ENCODE data around the gene SERTM1.

The SERTM1 gene

GRCh38 chr13:36673838-36674326 lies at the start of gene SERTM1:
TSS of gene SERTM1 (plus strand) at chr13:36674020. CDS start at chr13:36695079, 21,059 bp downstream.
- no peak for DNase-seq (ENCODE audit: low spot score)

DNA sequence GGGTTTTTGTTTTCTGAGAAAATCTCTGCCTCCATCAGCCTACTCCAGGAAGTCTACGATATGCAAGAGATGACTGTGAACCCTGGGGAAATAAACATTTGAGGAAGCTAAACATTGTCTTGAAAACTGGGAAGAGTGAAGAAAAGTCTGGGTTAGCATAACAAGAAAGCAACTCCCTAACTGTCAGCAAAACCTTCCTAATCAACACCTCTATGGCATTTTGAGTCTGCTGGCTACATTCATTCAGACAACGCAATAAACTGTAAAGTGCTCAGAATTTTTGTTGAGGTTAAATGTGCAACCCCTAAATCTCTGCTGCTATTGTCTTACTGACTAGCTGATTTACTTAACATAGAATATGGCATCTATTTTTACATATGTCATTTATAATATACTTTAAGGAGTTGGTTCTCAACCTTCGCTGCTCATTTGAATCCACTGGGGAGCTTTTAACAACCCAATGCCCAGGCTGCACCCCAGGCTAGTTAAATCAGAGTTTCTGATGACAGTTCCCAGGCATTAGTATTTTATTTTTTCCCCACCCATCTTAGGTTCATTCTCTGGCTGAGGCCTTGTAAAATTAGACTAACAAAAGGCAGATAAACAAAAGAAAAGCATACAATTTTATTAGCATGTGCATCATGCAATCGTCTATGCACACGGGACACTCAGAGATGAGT lies 45.3 kb upstream of the SERTM1 start:
- no peak for DNase-seq (ENCODE audit: low spot score)

DNA sequence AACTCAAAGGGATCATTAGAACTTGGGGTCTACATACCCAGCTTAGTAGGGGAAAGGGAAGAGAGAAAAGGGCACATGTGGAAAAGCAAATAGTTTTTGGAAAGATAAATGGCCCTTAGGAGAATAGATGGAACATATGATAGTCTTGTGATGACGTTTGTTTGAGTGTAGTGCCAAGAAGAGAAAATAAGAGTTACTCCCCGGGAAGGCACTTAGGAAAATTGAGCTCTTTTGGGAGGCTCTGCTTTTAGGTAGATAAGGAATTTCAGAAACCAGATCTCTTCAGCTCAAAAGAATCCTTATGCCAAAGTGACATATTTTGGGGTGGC lies 44.8 kb upstream of the SERTM1 start:
- DNase-seq (ENCODE audit: low spot score) = no peak

DNA sequence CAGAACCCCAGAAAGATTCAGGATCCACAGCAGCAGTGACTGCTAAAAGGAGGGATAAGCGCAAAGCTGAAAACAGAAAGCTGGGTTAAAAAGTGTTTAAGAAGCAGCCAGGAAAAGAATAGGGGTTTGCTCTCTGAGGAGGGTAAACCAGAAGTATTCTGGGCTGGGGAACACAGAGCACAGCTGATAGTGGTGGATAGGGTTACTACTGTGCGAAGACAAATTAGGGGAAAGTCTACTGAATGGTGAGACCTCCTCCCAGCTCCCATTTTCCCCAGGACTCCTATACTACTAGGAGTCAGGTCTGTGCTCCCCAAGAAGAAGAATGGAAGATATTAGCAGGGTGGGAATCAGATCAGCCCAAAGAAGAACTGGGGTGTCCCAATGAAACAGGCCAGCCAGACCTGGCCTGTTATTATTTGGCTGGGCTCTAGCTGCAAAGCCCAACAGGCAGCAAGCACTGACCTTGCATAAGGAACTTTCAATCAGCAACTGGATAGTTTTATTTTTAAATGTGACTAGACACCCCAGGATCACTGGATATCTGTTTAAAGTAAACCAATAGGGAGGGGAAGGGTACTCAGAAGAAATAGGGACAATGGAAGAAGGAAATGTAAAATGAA lies 43.5 kb upstream of the SERTM1 start:
- no peak for DNase-seq (ENCODE audit: low spot score)

DNA sequence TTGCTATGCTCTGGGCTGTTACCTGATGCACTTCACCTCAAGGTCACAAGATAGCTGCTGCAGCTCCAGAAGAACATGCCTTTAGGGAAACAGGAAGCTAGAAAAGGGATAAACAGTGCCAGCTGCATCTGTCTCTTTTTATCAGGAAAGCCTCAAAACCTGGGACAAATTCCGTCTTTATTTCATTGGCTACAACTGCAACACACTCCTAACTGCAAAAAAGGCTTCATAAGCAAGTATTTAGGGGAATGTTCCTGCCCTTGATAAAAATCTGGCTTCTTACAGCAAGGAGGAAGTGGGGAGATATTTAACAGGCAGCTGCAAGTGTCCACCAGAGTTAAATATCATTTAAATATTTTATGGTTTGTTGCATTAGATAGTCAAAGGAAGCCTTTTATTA lies 34.2 kb upstream of the SERTM1 start:
- no peak for DNase-seq (ENCODE audit: low spot score)

- DNase-seq (ENCODE audit: low spot score) = no peak
Measured at GRCh38 chr13:36650611-36651010, 23.2 kb upstream of the SERTM1 start.

- no peak for DNase-seq (ENCODE audit: low spot score)
Measured at GRCh38 chr13:36665630-36666029, 8.2 kb upstream of the SERTM1 start.

GRCh38 chr13:36666477-36667229 lies 7.2 kb upstream of the SERTM1 start:
- no peak for DNase-seq (ENCODE audit: low spot score)

DNA sequence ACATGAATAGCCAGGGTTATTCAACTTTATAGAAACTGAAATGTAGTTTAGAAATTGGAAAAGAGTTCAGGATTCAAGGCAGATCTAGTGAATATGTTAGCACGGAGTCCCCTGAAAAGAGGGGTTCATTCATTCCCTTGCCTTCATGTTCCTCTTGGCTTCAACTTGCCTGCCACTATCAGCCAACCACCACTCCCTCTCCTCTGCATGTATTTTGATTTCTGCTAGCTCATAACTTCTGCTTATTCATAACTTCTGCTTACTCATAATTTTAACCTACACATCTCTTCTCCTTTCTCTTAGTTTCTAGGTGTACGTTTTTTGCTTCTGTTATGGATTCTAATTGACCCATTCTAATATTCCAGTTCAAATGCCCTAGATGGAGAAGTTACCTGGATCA lies 5.5 kb upstream of the SERTM1 start:
- DNase-seq (ENCODE audit: low spot score) = no peak

GRCh38 chr13:36673352-36673751 lies 468 bp upstream of the SERTM1 start:
- DNase-seq (ENCODE audit: low spot score) = no peak

- no peak for DNase-seq (ENCODE audit: low spot score)
Measured at GRCh38 chr13:36674337-36675212, 755 bp downstream of the SERTM1 start.

DNA sequence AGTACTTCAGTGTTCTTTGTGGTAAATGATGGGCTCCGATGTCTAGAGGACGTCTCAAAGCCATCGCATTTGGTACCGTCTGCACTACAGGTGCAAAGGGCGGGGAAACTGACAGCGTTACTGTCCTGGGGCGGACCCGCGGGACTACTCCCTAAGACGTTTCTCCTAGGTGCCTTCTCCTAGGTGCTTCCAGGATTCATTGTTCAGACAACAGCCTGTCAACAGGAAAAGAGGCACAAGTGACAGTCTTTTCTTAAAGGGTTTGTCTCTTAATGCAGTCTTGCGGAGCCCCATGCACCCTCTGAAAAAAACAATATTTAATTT lies 1.4 kb downstream of the SERTM1 start:
- no peak for DNase-seq (ENCODE audit: low spot score)

DNA sequence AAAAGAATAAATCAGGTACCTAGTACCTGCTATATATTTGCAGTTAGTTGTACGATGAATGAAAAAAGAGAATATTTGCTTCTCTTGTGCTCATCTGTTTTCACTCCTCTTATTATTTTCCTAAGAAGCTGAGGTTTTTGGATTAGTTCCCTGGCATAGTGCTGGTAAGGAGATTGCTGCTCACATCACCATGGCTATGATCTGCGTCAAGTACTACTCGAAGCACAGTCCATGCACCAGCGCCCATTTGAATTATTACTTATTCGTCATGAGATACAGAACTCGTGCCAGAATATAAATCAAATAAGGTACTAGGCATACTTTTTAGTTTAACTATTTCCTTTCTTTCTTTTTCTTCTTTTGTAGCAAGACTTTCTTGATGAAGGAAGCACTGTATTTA lies 7.1 kb downstream of the SERTM1 start:
- DNase-seq (ENCODE audit: low spot score) = no peak

DNA sequence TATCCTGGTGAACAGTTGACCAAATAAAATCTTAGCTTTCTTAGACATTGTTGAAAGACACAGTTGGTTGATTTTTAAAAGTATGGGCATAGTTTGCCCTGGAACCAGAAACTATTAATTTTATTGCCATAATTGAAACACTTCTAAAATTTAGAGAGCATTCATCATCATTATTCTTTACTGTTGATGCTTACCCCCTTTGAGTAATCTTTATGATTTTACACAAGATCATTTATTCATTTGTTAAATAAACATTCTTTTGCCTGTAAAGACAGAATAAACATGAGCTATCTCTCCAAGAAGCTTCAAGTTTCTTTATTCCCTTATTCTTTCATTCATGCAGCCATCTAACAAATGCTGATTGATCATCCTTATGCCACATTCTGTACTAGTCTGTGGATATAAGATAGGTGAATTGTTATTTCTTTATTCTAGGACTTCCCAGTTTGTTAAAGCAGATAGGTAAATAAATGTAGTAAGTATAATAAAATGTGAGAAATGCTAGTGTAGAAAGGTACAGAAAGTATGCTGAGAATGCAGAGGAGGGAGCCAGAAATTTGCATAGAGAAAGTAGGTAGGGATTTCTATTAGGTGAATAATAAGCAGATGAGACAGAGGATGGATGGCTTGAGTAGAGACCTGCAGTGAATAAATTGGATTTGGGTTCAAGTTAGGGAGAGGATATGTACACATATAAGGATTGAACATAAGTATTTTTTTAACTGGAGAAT lies 8.2 kb downstream of the SERTM1 start:
- DNase-seq (ENCODE audit: low spot score) = no peak

GRCh38 chr13:36683701-36684100 lies 9.9 kb downstream of the SERTM1 start:
- DNase-seq (ENCODE audit: low spot score) = no peak

DNA sequence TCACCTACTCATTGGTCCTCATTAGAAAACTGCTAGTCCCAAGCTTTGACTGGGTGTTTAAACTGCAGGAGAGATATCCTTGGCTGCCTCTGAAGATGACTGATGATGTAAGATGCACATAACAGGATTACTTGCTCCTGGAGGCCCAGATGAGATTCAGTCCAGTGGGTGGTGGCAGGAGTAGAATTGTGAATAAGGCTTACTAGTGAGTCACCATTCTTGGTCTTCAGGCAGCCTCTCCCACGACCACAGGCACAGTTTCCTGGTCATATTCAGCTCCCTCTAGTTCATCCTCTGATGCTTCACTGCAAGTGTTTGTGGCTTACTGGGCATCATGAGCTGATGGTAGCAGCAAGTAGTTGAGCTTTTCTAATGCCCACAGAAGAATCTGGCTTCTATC lies 12.1 kb downstream of the SERTM1 start:
- no peak for DNase-seq (ENCODE audit: low spot score)

DNA sequence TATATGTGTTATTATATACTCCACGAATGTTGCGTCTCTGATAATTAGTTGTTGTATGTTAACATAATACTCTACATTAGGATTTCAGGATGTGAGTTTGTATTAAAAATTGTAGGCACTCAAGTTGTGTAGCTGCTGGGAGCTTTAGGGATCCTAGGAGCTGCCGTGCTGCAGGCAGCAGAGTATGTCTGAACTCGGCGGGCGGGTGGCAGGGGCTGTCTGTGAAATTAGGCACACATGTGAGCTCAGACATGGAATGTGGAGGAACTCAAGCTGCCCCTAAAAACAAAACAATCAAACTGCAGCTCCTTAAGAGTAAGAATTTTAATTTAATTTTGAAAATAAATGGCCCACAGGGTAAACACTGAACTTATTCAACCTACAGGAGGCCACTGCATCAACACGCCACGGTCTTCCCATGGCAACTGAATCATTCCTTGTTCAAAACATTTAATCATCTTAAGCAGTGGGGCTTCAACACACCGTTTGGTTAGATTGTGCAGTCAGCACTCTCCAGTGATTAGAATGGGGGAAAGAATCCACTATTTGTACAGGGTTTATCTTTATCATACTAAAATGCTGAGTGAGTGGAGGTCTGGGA lies 22.7 kb downstream of the SERTM1 start:
- DNase-seq (ENCODE audit: low spot score) = no peak

DNA sequence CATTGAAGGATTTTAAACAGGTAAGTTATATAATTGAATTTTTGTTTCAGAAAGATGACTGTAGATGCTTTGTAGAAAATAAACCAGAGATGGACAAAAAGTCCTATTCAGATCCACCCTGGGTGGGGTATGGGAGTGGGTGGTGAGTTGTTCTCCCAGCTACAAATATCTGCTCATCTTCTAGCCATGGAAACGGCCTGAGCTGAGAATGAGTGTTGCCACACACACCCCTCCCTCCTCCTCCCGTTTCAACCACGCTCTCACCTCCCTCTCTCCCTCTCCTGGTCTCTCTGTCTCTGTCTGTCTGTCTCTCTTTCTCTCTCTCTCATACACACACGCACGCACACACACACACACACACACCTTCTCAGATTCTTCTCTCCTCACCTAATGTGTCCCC lies 26.4 kb downstream of the SERTM1 start:
- DNase-seq (ENCODE audit: low spot score) = no peak

DNA sequence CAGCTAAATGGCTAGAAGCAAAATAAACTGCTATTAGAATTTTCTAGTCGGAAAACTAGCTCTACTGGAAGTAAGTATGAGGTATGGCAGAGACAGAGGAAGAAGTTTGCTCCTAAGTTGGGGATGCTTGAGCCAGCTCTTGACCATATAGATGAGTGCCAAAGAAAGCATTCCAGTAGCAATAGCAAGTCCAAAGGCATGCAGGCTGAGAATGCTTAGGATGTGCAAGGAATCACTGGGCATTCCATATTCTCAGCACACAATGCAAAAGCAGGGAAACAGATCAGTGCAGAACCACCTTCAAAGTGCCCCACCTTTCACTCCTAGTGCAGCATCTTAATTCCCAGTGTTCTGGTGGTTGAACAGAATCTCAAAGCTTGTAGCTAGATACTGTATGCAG lies 32.9 kb downstream of the SERTM1 start:
- DNase-seq (ENCODE audit: low spot score) = no peak

- DNase-seq (ENCODE audit: low spot score) = no peak
Measured at GRCh38 chr13:36709136-36709890, 35.5 kb downstream of the SERTM1 start.

- no peak for DNase-seq (ENCODE audit: low spot score)
Measured at GRCh38 chr13:36710396-36710795, 36.6 kb downstream of the SERTM1 start.

All from cerebellar cortex (tissue), 1 donor.